Daoy (cell line): ENCODE data around the gene KRTAP19-6. TPM values are rescaled to one million over a fixed set of nuclear protein-coding genes. Genes with fewer than 3 reads are reported as not detected.
A peak's percentile ranks its signal among the peaks of the same experiment; 100 is the strongest.

Experiments
- DNase-seq: peaks from one replicate; pipeline ENCODE4 v3.0.0-alpha.2; 2015; ENCODE audit warnings: low read depth
- total RNA-seq: library from RNA; depleted of rRNA; stranded (reverse); fragments of >200 nt; shearing (Covaris generic); gene quantifications from 2 replicates; pipeline ENCODE4 v1.2.3, GENCODE V29; 2014; rRNA removed

KRTAP19-6 gene
- total RNA-seq: not detected in 2 replicates

GRCh38 chr21:30541764-30542163 is at the start of gene KRTAP19-6:
KRTAP19-6 (minus strand) TSS chr21:30541864; CDS start chr21:30541833, 31 bp downstream.
- DNase-seq: no peak

- DNase-seq: no peak
Measured at GRCh38 chr21:30590297-30590696, 48.6 kb upstream of the KRTAP19-6 start, which contains the start of gene KRTAP22-2. KRTAP22-2 (minus strand) TSS chr21:30590397.

- no peak for DNase-seq
Measured at GRCh38 chr21:30582870-30583269, 41.2 kb upstream of the KRTAP19-6 start.

- peak; percentile 8 for DNase-seq
Measured at GRCh38 chr21:30580132-30580531, 38.5 kb upstream of the KRTAP19-6 start.

GRCh38 chr21:30579346-30579745 is 37.7 kb upstream of the KRTAP19-6 start:
- DNase-seq: no peak

GRCh38 chr21:30577766-30578165 is 36.1 kb upstream of the KRTAP19-6 start:
- peak; percentile 63 for DNase-seq

- DNase-seq: no peak
Measured at GRCh38 chr21:30567617-30568016, 26.0 kb upstream of the KRTAP19-6 start.

- no peak for DNase-seq
Measured at GRCh38 chr21:30563630-30564029, 22.0 kb upstream of the KRTAP19-6 start.

GRCh38 chr21:30563072-30563471 is 21.4 kb upstream of the KRTAP19-6 start:
- peak; percentile 7 for DNase-seq

GRCh38 chr21:30561957-30562356 is 20.3 kb upstream of the KRTAP19-6 start:
- DNase-seq: no peak

- DNase-seq: no peak
Measured at GRCh38 chr21:30561264-30561895, 19.7 kb upstream of the KRTAP19-6 start, which contains the start of gene KRTAP19-7. KRTAP19-7 (minus strand) TSS chr21:30561314; CDS start chr21:30561289, 25 bp downstream.

GRCh38 chr21:30555095-30555494 is 13.4 kb upstream of the KRTAP19-6 start:
- no peak for DNase-seq

- DNase-seq: no peak
Measured at GRCh38 chr21:30552782-30553181, 11.1 kb upstream of the KRTAP19-6 start.

GRCh38 chr21:30518876-30519275 is 22.8 kb downstream of the KRTAP19-6 start:
- no peak for DNase-seq

- DNase-seq: no peak
Measured at GRCh38 chr21:30515681-30516080, 26.0 kb downstream of the KRTAP19-6 start.

- peak; percentile 16 for DNase-seq
Measured at GRCh38 chr21:30505621-30506205, 36.0 kb downstream of the KRTAP19-6 start.

- no peak for DNase-seq
Measured at GRCh38 chr21:30502041-30502440, 39.6 kb downstream of the KRTAP19-6 start, which contains the start of gene KRTAP19-5. KRTAP19-5 (minus strand) TSS chr21:30502141; CDS start chr21:30502090, 51 bp downstream.

- no peak for DNase-seq
Measured at GRCh38 chr21:30497065-30497464, 44.6 kb downstream of the KRTAP19-6 start, which contains the start of gene KRTAP19-4. KRTAP19-4 (minus strand) TSS chr21:30497165; CDS start chr21:30497110, 55 bp downstream.

- DNase-seq: no peak
Measured at GRCh38 chr21:30491963-30492428, 49.7 kb downstream of the KRTAP19-6 start, which contains the start of gene KRTAP19-3. KRTAP19-3 (minus strand) TSS chr21:30492013; CDS start chr21:30491957, 56 bp downstream.
